Parathyroid adenoma (tissue), 2 donors: Measurements from ENCODE around the gene NUP85.

Experiments used
- H2AFZ ChIP-seq: fragments of 300-600 bp; sonication (generic); one replicate; pipeline ENCODE4 v1.7.0; 2017; ENCODE audit warnings: antibody characterized with exemption, mild to moderate bottlenecking
- H3K27ac ChIP-seq: fragments of 300-600 bp; sonication (generic); one replicate; pipeline ENCODE4 v1.7.0; 2017
- H3K27me3 ChIP-seq: fragments of 300-600 bp; sonication (generic); one replicate; pipeline ENCODE4 v1.7.0; 2017; ENCODE audit warnings: low read length; ENCODE audit not compliant: control insufficient read depth, insufficient read depth
- H3K36me3 ChIP-seq: fragments of 300-600 bp; sonication (generic); one replicate; pipeline ENCODE4 v1.7.0; 2017; ENCODE audit warnings: low read length; ENCODE audit not compliant: control insufficient read depth, insufficient read depth
- H3K4me1 ChIP-seq: fragments of 300-600 bp; sonication (generic); one replicate; pipeline ENCODE4 v1.7.0; 2017; ENCODE audit warnings: control low read depth
- H3K4me2 ChIP-seq: fragments of 300-600 bp; sonication (generic); one replicate; pipeline ENCODE4 v1.7.0; 2017; ENCODE audit warnings: low read length
- H3K4me3 ChIP-seq: fragments of 300-600 bp; sonication (generic); one replicate; pipeline ENCODE4 v1.7.0; 2017; ENCODE audit warnings: low read depth, low read length
- H3K79me2 ChIP-seq: fragments of 300-600 bp; sonication (generic); one replicate; pipeline ENCODE4 v1.7.0; 2017; ENCODE audit warnings: control low read depth
- H3K9ac ChIP-seq: fragments of 300-600 bp; sonication (generic); one replicate; pipeline ENCODE4 v1.7.0; 2017; ENCODE audit warnings: mild to moderate bottlenecking
- H3K9me3 ChIP-seq: fragments of 300-600 bp; sonication (generic); one replicate; pipeline ENCODE4 v1.7.0; 2017; ENCODE audit warnings: low read length; ENCODE audit not compliant: control insufficient read depth
- TF ChIP-seq, protein P1 (sequence below): fragments of 300-600 bp; sonication (generic); IDR thresholded peaks from one replicate; pipeline ENCODE4 v1.7.0; 2017; ENCODE audit warnings: antibody characterized with exemption, mild to moderate bottlenecking
- donor health status: primary hyperparathyroidism.

Gene NUP85

GRCh38 chr17:75181110-75181509 lies 24.4 kb upstream of the NUP85 start:
- no peak overlapping the region for H2AFZ ChIP-seq
- no peaks in the 10 kb centered on the region for H3K9me3 ChIP-seq
- peaks cover 8% of the 10 kb centered on the region for H3K79me2 ChIP-seq
- no peaks in the 10 kb centered on the region for H3K36me3 ChIP-seq
- peak overlapping the region; percentile 90 for H3K4me3 ChIP-seq
- H3K9ac ChIP-seq, result no peak overlapping the region
- H3K27ac ChIP-seq, result no peak overlapping the region
- peak overlapping the region; percentile 84 for H3K4me2 ChIP-seq
- TF ChIP-seq, protein P1, sequence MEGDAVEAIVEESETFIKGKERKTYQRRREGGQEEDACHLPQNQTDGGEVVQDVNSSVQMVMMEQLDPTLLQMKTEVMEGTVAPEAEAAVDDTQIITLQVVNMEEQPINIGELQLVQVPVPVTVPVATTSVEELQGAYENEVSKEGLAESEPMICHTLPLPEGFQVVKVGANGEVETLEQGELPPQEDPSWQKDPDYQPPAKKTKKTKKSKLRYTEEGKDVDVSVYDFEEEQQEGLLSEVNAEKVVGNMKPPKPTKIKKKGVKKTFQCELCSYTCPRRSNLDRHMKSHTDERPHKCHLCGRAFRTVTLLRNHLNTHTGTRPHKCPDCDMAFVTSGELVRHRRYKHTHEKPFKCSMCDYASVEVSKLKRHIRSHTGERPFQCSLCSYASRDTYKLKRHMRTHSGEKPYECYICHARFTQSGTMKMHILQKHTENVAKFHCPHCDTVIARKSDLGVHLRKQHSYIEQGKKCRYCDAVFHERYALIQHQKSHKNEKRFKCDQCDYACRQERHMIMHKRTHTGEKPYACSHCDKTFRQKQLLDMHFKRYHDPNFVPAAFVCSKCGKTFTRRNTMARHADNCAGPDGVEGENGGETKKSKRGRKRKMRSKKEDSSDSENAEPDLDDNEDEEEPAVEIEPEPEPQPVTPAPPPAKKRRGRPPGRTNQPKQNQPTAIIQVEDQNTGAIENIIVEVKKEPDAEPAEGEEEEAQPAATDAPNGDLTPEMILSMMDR, result no peak
- no peaks in the 10 kb centered on the region for H3K4me1 ChIP-seq
- no peaks in the 10 kb centered on the region for H3K27me3 ChIP-seq

- TF ChIP-seq, protein P1, result no peak
- peak overlapping the region; percentile 90 for H3K4me3 ChIP-seq
- peak overlapping the region; percentile 73 for H3K9ac ChIP-seq
- no peaks in the 10 kb centered on the region for H3K9me3 ChIP-seq
- no peaks in the 10 kb centered on the region for H3K36me3 ChIP-seq
- H3K27me3 ChIP-seq, result no peaks in the 10 kb centered on the region
- no peaks in the 10 kb centered on the region for H3K4me1 ChIP-seq
- H3K79me2 ChIP-seq, result peaks cover 2% of the 10 kb centered on the region
- peak overlapping the region; percentile 84 for H3K4me2 ChIP-seq
- H3K27ac ChIP-seq, result peak overlapping the region; percentile 97
- H2AFZ ChIP-seq, result peak overlapping the region; percentile 87
These were observed 23.7 kb upstream of the NUP85 start for GRCh38 chr17:75181608-75182318.

- peak overlapping the region; percentile 87 for H2AFZ ChIP-seq
- TF ChIP-seq, protein P1, result peak; percentile 41
- H3K4me3 ChIP-seq, result peak overlapping the region; percentile 90
- H3K27me3 ChIP-seq, result no peaks in the 10 kb centered on the region
- H3K27ac ChIP-seq, result peak overlapping the region; percentile 97
- no peaks in the 10 kb centered on the region for H3K36me3 ChIP-seq
- no peaks in the 10 kb centered on the region for H3K79me2 ChIP-seq
- H3K9me3 ChIP-seq, result no peaks in the 10 kb centered on the region
- peak overlapping the region; percentile 73 for H3K9ac ChIP-seq
- H3K4me1 ChIP-seq, result no peaks in the 10 kb centered on the region
- H3K4me2 ChIP-seq, result peak overlapping the region; percentile 84
These were observed 23.2 kb upstream of the NUP85 start for GRCh38 chr17:75182319-75182568.

DNA sequence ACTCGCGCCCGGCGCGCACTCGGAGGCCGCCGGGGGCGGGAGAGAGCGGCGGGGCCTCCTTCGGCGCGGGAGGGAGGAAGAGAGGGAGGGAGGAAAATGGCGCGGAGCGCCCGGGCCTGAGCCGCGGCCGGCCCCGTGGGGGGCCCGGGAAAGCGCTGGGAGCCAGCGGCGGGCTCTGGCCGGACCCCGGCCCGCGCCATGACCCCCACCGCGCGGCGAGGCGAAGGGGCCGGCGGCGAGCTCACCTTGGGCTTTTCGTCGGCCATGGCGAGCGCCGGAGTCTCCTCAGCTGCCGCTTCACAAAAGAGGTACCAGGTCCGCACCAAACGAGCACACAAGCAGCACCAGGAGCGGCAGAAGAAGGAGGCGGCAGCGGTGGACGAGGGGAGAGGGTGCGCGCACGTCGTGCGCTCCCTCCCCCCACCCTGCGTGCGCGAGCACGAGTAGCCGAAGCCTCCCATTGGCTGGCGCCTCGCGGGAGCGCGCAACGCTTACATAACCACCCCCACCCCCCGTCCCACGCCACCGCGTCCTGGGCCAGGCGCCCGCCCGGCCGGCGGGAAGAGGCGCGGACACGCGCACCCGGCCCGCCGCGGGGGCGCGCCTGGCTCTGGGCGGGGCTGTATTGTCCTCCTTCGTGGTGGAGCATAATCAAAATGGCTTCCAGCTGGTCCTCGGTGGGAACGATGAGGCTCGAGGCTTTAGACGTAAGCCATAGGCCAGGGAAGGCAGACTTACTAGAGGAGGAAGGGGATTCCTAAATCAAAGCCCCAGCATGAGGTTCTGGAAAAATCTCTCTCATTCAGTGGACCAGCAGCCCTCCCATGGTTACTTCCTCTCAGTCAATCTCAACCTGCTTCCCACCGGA lies 22.7 kb upstream of the NUP85 start, which contains the start of gene SUMO2:
Gene SUMO2, minus strand, starts transcription at position 391 of the 868 bp plus-strand sequence. Its CDS starts 125 bp downstream, at position 266.
- no peaks in the 10 kb centered on the region for H3K79me2 ChIP-seq
- peak within 1 kb of the TSS; percentile 73 for H3K9ac ChIP-seq
- H3K4me2 ChIP-seq, result peak within 1 kb of the TSS; percentile 84
- TF ChIP-seq, protein P1, result no peak
- H3K4me3 ChIP-seq, result peak within 1 kb of the TSS; percentile 90
- peak within 1 kb of the TSS; percentile 97 for H3K27ac ChIP-seq
- no peaks in the 10 kb centered on the region for H3K9me3 ChIP-seq
- no peaks in the 10 kb centered on the region for H3K4me1 ChIP-seq
- no peaks in the 10 kb centered on the region for H3K36me3 ChIP-seq
- H2AFZ ChIP-seq, result peak within 1 kb of the TSS; percentile 98
- no peaks in the 10 kb centered on the region for H3K27me3 ChIP-seq
